K562 (cell line): Measurements from ENCODE around the gene LRRC4B. TPM values are rescaled to one million over a fixed set of nuclear protein-coding genes. Genes with fewer than 3 reads are reported as not detected.

ENCODE experiments used
- HINFP ChIP-seq: fragments of 450-650 bp; conservative IDR thresholded peaks from 2 replicates; pipeline ENCODE4 v1.6.1; 2016; ENCODE audit warnings: missing genetic modification characterization, low read depth, mild to moderate bottlenecking, control low read depth, missing compliant biosample characterization
- HMBOX1 ChIP-seq: sonication (generic); IDR thresholded peaks from 2 replicates; pipeline ENCODE4 v1.6.1; 2016
- ID3 ChIP-seq, 2 experiments: fragments of 250-450 bp in 1 of 2; fragments of 450-650 bp in 1 of 2; sonication (Bioruptor Pico) in 1 of 2; IDR thresholded peaks; 2 replicates each; pipeline versions ENCODE4 v1.6.1 to v1.8.0; 2016 to 2021; ENCODE audit warnings: mild to moderate bottlenecking in 2 of 2, moderate library complexity in 2 of 2, missing compliant biosample characterization in 1 of 2, missing genetic modification characterization in 1 of 2
- MLLT1 ChIP-seq, 2 experiments: fragments of 450-650 bp; IDR thresholded peaks; 2 replicates each; pipeline ENCODE4 v1.6.1; 2016
- POLR3G ChIP-seq: IDR thresholded peaks from 2 replicates; pipeline ENCODE4 v1.6.1; 2011; ENCODE audit not compliant: insufficient read length, insufficient replicate concordance; ENCODE audit errors: extremely low read depth
- RBBP5 ChIP-seq: fragments of 200-600 bp; sonication (generic); IDR thresholded peaks from 2 replicates; pipeline ENCODE4 v1.6.1; 2012; ENCODE audit warnings: borderline replicate concordance, mild to moderate bottlenecking, low read length, control low read depth, inconsistent platforms; ENCODE audit not compliant: insufficient read depth, poor library complexity, severe bottlenecking
- ZHX1 ChIP-seq: fragments of 150-350 bp; conservative IDR thresholded peaks from 2 replicates; pipeline ENCODE4 v1.6.1; 2014; ENCODE audit warnings: low read length
- polyA plus RNA-seq, 8 experiments: library from polyadenylated mRNA; depleted of rRNA in 4 of 8; stranded (reverse) in 5 of 8; unstranded in 3 of 8; fragments of >200 nt; fragmentation: Nextera tagmentation in 2 of 8; fragmentation: Illumina TruSeq in 1 of 8; extraction: Ambion mirVana in 2 of 8; extraction: Trizol in 1 of 8; gene quantifications; 2 replicates each; pipeline versions ENCODE4 v1.2.1 to v1.2.3, GENCODE V29; 2011 to 2014; ENCODE audit warnings: inconsistent platforms in 1 of 8, missing spikeins in 1 of 8
- total RNA-seq, 7 experiments: library from RNA; depleted of rRNA in 6 of 7; stranded (reverse); fragments of >200 nt in 6 of 7; fragmentation: Illumina TruSeq in 2 of 7; extraction: Trizol in 2 of 7; gene quantifications; 2 replicates each; pipeline versions ENCODE4 v1.2.1 to v1.2.3, GENCODE V29; 2011 to 2021; ENCODE audit warnings: low replicate concordance in 1 of 7
- TF ChIP-seq, protein P1 (sequence below): fragments of 450-650 bp; IDR thresholded peaks from 2 replicates; pipeline ENCODE4 v1.6.1; 2018; ENCODE audit warnings: mild to moderate bottlenecking, low read depth; ENCODE audit not compliant: partially characterized antibody
- TF ChIP-seq, protein P2 (sequence below): sonication (generic); formaldehyde crosslinking; IDR thresholded peaks from 2 replicates; pipeline ENCODE4 v1.8.1; 2023; ENCODE audit warnings: missing genetic modification reagents, mild to moderate bottlenecking, borderline replicate concordance

The LRRC4B gene
- total and polyA plus RNA-seq, 9 of the 15 experiments (the other 6 are each of a cell fraction or from before 2014, with no cell fraction given), result 0.18 to 9.6 (median 2.9) TPM; not detected in 2

- TF ChIP-seq ZHX1 (no peak), MLLT1 (IDR thresholded peaks at IDR 0.05) (peak in 1 of 2 experiments; percentile 27; a peak in 1 of 4 replicates), POLR3G (no peak), HMBOX1 (peak; percentile 39; the same call in 1 of the 2 replicates), ID3 (CRISPR knock-in tag; IDR thresholded peaks at IDR 0.05) (no peak), ID3 (tag; IDR thresholded peaks at IDR 0.05) (0 out of 2 replicates have a peak, but pooled peaks have one; percentile 27), RBBP5 (no peak), HINFP (tag) (no peak)
- TF ChIP-seq, protein P1, sequence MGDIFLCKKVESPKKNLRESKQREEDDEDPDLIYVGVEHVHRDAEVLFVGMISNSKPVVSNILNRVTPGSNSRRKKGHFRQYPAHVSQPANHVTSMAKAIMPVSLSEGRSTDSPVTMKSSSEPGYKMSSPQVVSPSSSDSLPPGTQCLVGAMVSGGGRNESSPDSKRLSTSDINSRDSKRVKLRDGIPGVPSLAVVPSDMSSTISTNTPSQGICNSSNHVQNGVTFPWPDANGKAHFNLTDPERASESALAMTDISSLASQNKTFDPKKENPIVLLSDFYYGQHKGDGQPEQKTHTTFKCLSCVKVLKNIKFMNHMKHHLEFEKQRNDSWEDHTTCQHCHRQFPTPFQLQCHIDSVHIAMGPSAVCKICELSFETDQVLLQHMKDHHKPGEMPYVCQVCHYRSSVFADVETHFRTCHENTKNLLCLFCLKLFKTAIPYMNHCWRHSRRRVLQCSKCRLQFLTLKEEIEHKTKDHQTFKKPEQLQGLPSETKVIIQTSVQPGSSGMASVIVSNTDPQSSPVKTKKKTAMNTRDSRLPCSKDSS, result no peak
- TF ChIP-seq, protein P2, sequence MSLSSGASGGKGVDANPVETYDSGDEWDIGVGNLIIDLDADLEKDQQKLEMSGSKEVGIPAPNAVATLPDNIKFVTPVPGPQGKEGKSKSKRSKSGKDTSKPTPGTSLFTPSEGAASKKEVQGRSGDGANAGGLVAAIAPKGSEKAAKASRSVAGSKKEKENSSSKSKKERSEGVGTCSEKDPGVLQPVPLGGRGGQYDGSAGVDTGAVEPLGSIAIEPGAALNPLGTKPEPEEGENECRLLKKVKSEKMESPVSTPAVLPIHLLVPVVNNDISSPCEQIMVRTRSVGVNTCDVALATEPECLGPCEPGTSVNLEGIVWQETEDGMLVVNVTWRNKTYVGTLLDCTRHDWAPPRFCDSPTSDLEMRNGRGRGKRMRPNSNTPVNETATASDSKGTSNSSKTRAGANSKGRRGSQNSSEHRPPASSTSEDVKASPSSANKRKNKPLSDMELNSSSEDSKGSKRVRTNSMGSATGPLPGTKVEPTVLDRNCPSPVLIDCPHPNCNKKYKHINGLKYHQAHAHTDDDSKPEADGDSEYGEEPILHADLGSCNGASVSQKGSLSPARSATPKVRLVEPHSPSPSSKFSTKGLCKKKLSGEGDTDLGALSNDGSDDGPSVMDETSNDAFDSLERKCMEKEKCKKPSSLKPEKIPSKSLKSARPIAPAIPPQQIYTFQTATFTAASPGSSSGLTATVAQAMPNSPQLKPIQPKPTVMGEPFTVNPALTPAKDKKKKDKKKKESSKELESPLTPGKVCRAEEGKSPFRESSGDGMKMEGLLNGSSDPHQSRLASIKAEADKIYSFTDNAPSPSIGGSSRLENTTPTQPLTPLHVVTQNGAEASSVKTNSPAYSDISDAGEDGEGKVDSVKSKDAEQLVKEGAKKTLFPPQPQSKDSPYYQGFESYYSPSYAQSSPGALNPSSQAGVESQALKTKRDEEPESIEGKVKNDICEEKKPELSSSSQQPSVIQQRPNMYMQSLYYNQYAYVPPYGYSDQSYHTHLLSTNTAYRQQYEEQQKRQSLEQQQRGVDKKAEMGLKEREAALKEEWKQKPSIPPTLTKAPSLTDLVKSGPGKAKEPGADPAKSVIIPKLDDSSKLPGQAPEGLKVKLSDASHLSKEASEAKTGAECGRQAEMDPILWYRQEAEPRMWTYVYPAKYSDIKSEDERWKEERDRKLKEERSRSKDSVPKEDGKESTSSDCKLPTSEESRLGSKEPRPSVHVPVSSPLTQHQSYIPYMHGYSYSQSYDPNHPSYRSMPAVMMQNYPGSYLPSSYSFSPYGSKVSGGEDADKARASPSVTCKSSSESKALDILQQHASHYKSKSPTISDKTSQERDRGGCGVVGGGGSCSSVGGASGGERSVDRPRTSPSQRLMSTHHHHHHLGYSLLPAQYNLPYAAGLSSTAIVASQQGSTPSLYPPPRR (CRISPR knock-in tag), result no peak
Observed at GRCh38 chr19:50607874-50608785, 39.9 kb upstream of the LRRC4B start (continued).
